Sigmoid colon (tissue), 4 donors: ENCODE measurements around the gene CACNA1C.

Experiments
- EP300 ChIP-seq, 4 donors: sonication (generic); formaldehyde crosslinking; IDR thresholded peaks; one replicate each; pipeline ENCODE4 v1.6.1; 2017; ENCODE audit warnings: antibody characterized with exemption in 4 of 4
- POLR2AphosphoS5 ChIP-seq, 4 donors: sonication (generic); formaldehyde crosslinking; IDR thresholded peaks; one replicate each; pipeline ENCODE4 v1.6.1; 2017; ENCODE audit warnings: antibody characterized with exemption in 4 of 4

DNA sequence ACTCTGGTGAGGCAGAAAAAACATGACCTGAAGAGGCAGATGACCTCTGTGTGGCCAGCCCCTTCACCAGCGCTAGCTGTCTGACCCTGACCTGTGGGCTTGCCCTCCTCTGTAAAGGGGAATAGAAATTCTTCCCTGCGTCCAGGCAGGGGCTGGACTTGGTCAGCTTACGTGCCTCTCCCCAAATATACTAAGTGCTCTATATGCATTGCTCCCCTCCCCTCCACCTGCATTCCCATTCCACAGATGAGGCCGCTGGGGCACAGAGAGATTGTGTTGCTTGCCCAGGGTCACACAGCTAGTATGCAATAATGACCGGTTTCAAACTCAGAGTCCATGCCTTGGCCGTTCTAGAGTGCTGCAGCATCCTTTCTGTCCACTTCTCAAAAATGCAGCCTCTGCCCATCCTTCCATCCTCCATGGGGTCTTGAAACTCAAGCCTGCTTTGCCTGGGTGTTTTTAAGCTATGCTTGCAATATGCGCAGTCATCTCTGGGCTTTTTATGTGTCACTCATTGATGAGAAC is 303.9 kb downstream of the CACNA1C start:
- no peak for TF ChIP-seq EP300 (IDR thresholded peaks at IDR 0.05)
- TF ChIP-seq POLR2AphosphoS5 (IDR thresholded peaks at IDR 0.05), result no peak
